ENCODE measurements around the gene CSF2.

CSF2 gene

DNA sequence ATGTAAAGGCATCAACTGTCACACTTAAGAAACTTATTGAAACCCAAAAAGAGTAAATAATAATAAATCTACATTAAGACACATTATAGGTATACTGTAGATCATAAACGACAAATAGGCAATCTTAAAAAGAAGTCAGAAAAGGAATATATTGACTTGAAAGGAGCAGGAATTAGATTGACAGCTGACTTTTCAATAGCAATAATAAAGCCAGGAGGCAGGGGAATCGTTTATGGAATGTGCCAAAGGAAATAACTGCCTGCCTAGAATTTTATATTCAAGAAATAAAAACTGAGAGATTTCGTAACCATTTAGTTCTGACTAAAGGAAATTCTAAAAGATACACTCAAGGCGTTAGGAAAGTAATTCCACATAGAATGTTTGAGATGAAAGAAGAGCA, 40.5 kb upstream of the CSF2 start:
- Histone ChIP-seq H3K36me3 (replicated peaks; ENCODE audit: insufficient read depth, low read length) (no peaks in the 10 kb centered on the region), H3K4me1 (ENCODE audit: low read length) (no peaks in the 10 kb centered on the region)
- no peak for DNase-seq

DNA sequence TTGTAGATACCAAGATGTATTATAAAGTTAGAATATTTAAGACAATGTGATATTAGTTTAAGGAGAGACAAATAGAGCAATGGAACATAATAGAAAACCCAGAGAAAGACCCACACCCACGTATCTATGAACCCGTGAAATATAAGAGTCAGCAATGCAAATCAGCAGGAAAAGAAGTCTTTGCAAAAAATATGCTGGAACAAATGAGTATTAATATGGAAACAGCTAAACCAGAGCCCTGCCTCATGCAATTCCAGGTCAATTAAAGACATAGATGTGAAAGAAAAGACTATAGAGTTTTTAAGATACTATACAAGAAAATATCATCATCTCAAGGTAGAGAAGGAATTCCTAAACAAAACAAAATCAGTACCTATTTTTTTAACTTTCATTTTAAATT, 36.2 kb upstream of the CSF2 start:
- no peaks in the 10 kb centered on the region for H3K36me3 ChIP-seq (replicated peaks; ENCODE audit: insufficient read depth, low read length)
- TF ChIP-seq EZH2phosphoT487 (IDR thresholded peaks at IDR 0.05; ENCODE audit: low read length) = no peak
- DNase-seq = no peak
- H3K4me1 ChIP-seq (ENCODE audit: low read length) = no peaks in the 10 kb centered on the region
- H3K27me3 ChIP-seq (replicated peaks; ENCODE audit: insufficient read depth, low read length) = no peaks in the 10 kb centered on the region
- H3K9me2 ChIP-seq (replicated peaks; ENCODE audit: insufficient read depth, low read length) = no peaks in the 10 kb centered on the region
- no peak overlapping the region for H3K4me2 ChIP-seq (ENCODE audit: low read depth, low read length)
- H3F3A ChIP-seq (ENCODE audit: insufficient read depth, low read length) = no peaks in the 10 kb centered on the region
- no peaks in the 10 kb centered on the region for H3K79me2 ChIP-seq (ENCODE audit: low read length)
- no peaks in the 10 kb centered on the region for H3K9me3 ChIP-seq (replicated peaks; ENCODE audit: insufficient read depth, low read length)
- H2AFZ ChIP-seq (ENCODE audit: low read length) = no peak overlapping the region
- no peak overlapping the region for H3K4me3 ChIP-seq (ENCODE audit: low read length)
- H4K20me1 ChIP-seq (ENCODE audit: insufficient read depth, low read length) = no peaks in the 10 kb centered on the region
- no peak overlapping the region for H3K9ac ChIP-seq (ENCODE audit: low read length)
- H3K27ac ChIP-seq (ENCODE audit: low read length) = no peak overlapping the region

More for the DNA sequence above, 40.5 kb upstream of the CSF2 start:
- no peaks in the 10 kb centered on the region for H3K79me2 ChIP-seq (ENCODE audit: low read length)
- H3K9me3 ChIP-seq (replicated peaks; ENCODE audit: insufficient read depth, low read length) = no peaks in the 10 kb centered on the region
- H2AFZ ChIP-seq (ENCODE audit: low read length) = no peak overlapping the region
- H4K20me1 ChIP-seq (ENCODE audit: insufficient read depth, low read length) = no peaks in the 10 kb centered on the region
- H3K9ac ChIP-seq (ENCODE audit: low read length) = no peak overlapping the region
- no peak overlapping the region for H3K4me3 ChIP-seq (ENCODE audit: low read length)
- H3F3A ChIP-seq (ENCODE audit: insufficient read depth, low read length) = no peaks in the 10 kb centered on the region
- no peaks in the 10 kb centered on the region for H3K27me3 ChIP-seq (replicated peaks; ENCODE audit: insufficient read depth, low read length)
- H3K4me2 ChIP-seq (ENCODE audit: low read depth, low read length) = no peak overlapping the region
- no peak for TF ChIP-seq EZH2 (optimal IDR thresholded peaks at IDR 0.05; ENCODE audit: low read depth, low read length)
- no peak for TF ChIP-seq EZH2phosphoT487 (IDR thresholded peaks at IDR 0.05; ENCODE audit: low read length)
- TF ChIP-seq, protein P1, sequence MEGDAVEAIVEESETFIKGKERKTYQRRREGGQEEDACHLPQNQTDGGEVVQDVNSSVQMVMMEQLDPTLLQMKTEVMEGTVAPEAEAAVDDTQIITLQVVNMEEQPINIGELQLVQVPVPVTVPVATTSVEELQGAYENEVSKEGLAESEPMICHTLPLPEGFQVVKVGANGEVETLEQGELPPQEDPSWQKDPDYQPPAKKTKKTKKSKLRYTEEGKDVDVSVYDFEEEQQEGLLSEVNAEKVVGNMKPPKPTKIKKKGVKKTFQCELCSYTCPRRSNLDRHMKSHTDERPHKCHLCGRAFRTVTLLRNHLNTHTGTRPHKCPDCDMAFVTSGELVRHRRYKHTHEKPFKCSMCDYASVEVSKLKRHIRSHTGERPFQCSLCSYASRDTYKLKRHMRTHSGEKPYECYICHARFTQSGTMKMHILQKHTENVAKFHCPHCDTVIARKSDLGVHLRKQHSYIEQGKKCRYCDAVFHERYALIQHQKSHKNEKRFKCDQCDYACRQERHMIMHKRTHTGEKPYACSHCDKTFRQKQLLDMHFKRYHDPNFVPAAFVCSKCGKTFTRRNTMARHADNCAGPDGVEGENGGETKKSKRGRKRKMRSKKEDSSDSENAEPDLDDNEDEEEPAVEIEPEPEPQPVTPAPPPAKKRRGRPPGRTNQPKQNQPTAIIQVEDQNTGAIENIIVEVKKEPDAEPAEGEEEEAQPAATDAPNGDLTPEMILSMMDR (IDR thresholded peaks at IDR 0.05; ENCODE audit: low read length) = no peak
- no peaks in the 10 kb centered on the region for H3K9me2 ChIP-seq (replicated peaks; ENCODE audit: insufficient read depth, low read length)
- H3K27ac ChIP-seq (ENCODE audit: low read length) = no peak overlapping the region

DNA sequence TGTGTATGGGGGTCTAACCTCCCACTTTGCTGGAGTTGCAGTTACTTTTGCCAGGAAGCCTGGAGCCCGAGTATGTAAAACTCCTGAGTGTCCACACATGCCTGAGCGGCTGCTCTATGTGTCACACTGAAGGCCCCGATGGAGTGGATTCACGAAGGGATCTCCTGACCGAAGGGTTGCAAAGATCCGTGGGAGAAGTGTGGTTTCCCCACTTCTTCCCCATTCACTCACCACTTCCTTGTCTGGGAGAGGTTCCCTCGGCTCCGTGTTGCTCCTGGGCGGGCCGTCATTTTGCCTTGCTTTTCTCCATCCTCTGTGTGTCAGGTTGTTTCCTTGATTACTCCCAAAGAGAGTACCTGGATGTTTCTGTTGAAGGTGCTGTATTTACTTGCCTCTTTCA, 29.4 kb upstream of the CSF2 start:
- DNase-seq = no peak
- H3F3A ChIP-seq (ENCODE audit: insufficient read depth, low read length) = no peaks in the 10 kb centered on the region
- no peak overlapping the region for H3K27ac ChIP-seq (ENCODE audit: low read length)
- no peaks in the 10 kb centered on the region for H3K9me2 ChIP-seq (replicated peaks; ENCODE audit: insufficient read depth, low read length)
- no peaks in the 10 kb centered on the region for H3K36me3 ChIP-seq (replicated peaks; ENCODE audit: insufficient read depth, low read length)
- H2AFZ ChIP-seq (ENCODE audit: low read length) = no peak overlapping the region
- no peaks in the 10 kb centered on the region for H3K27me3 ChIP-seq (replicated peaks; ENCODE audit: insufficient read depth, low read length)
- H3K4me2 ChIP-seq (ENCODE audit: low read depth, low read length) = no peak overlapping the region
- TF ChIP-seq EZH2 (optimal IDR thresholded peaks at IDR 0.05; ENCODE audit: low read depth, low read length) = no peak
- TF ChIP-seq, protein P1 (IDR thresholded peaks at IDR 0.05; ENCODE audit: low read length) = no peak
- no peak for TF ChIP-seq EZH2phosphoT487 (IDR thresholded peaks at IDR 0.05; ENCODE audit: low read length)
- H3K4me3 ChIP-seq (ENCODE audit: low read length) = no peak overlapping the region
- H3K4me1 ChIP-seq (ENCODE audit: low read length) = no peaks in the 10 kb centered on the region
- H3K9ac ChIP-seq (ENCODE audit: low read length) = no peak overlapping the region
- no peaks in the 10 kb centered on the region for H4K20me1 ChIP-seq (ENCODE audit: insufficient read depth, low read length)
- no peaks in the 10 kb centered on the region for H3K79me2 ChIP-seq (ENCODE audit: low read length)
- no peaks in the 10 kb centered on the region for H3K9me3 ChIP-seq (replicated peaks; ENCODE audit: insufficient read depth, low read length)

DNA sequence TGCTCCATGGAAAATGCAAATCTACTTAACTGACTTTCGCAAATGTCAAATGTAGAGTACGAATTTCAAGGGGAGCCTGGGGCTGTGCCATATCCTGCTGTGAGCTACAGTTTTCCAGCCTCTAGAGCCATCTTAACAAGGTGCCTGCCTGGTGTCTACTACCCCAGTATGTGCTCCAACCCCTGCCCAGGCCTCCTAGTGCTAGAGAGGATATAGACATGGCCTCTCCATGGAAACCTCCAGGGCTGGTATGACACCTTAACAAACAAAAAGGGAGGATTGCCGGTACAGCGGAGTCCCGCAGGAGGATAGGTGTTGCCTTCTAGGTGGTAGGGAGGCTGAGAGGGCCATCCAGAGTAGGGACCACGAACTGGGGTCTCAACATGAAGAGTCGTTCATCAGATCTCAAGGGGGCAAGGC, 26.7 kb upstream of the CSF2 start:
- Histone ChIP-seq H3K36me3 (replicated peaks; ENCODE audit: insufficient read depth, low read length) (no peaks in the 10 kb centered on the region), H3K79me2 (ENCODE audit: low read length) (no peaks in the 10 kb centered on the region), H3K9ac (ENCODE audit: low read length) (no peak overlapping the region), H3K4me1 (ENCODE audit: low read length) (no peaks in the 10 kb centered on the region), H3K9me2 (replicated peaks; ENCODE audit: insufficient read depth, low read length) (no peaks in the 10 kb centered on the region), H3K27me3 (replicated peaks; ENCODE audit: insufficient read depth, low read length) (no peaks in the 10 kb centered on the region), H3F3A (ENCODE audit: insufficient read depth, low read length) (no peaks in the 10 kb centered on the region), H3K27ac (ENCODE audit: low read length) (no peak overlapping the region), H3K4me2 (ENCODE audit: low read depth, low read length) (no peak overlapping the region), H4K20me1 (ENCODE audit: insufficient read depth, low read length) (no peaks in the 10 kb centered on the region), H2AFZ (ENCODE audit: low read length) (no peak overlapping the region), H3K9me3 (replicated peaks; ENCODE audit: insufficient read depth, low read length) (no peaks in the 10 kb centered on the region), H3K4me3 (ENCODE audit: low read length) (no peak overlapping the region)
- no peak for DNase-seq
- TF ChIP-seq, protein P1 (IDR thresholded peaks at IDR 0.05; ENCODE audit: low read length) = no peak
